ENCODE measurements around the gene DLK1.

Gene DLK1

GRCh38 chr14:100713705-100714104, 13.0 kb upstream of the DLK1 start:
- Histone ChIP-seq H3K27ac (ENCODE audit: insufficient read depth, low read depth, low read length, poor library complexity, severe bottlenecking) (no peak overlapping the region), H3K4me3 (ENCODE audit: insufficient read depth, low read depth, low read length) (no peak overlapping the region), H3K9me3 (ENCODE audit: control insufficient read depth, low read length) (no peaks in the 10 kb centered on the region), H3K4me1 (ENCODE audit: control insufficient read depth, insufficient read depth, low read length) (peaks cover 18% of the 10 kb centered on the region), H3K36me3 (ENCODE audit: control insufficient read depth, insufficient read depth, low read length) (no peaks in the 10 kb centered on the region), H3K27me3 (ENCODE audit: control insufficient read depth, insufficient read depth, low read length, poor library complexity, severe bottlenecking) (peaks cover 25% of the 10 kb centered on the region)
- 89 to 90% methylated on average over 10 of the region's 10 CpGs for WGBS, 2 experiments

- no peaks in the 10 kb centered on the region for H3K36me3 ChIP-seq (ENCODE audit: control insufficient read depth, insufficient read depth, low read length)
- no peak overlapping the region for H3K4me3 ChIP-seq (ENCODE audit: insufficient read depth, low read depth, low read length)
- H3K27ac ChIP-seq (ENCODE audit: insufficient read depth, low read depth, low read length, poor library complexity, severe bottlenecking) = no peak overlapping the region
- H3K9me3 ChIP-seq (ENCODE audit: control insufficient read depth, low read length) = no peaks in the 10 kb centered on the region
- H3K27me3 ChIP-seq (ENCODE audit: control insufficient read depth, insufficient read depth, low read length, poor library complexity, severe bottlenecking) = peaks cover 18% of the 10 kb centered on the region
- 92% methylated on average over 23 of the region's 23 CpGs for WGBS, 2 experiments
- peaks cover 18% of the 10 kb centered on the region for H3K4me1 ChIP-seq (ENCODE audit: control insufficient read depth, insufficient read depth, low read length)
These were observed 12.3 kb upstream of the DLK1 start for GRCh38 chr14:100714258-100714892.

GRCh38 chr14:100715332-100715731, 11.4 kb upstream of the DLK1 start:
- Histone ChIP-seq H3K4me1 (ENCODE audit: control insufficient read depth, insufficient read depth, low read length) (peaks cover 26% of the 10 kb centered on the region), H3K27ac (ENCODE audit: insufficient read depth, low read depth, low read length, poor library complexity, severe bottlenecking) (no peak overlapping the region), H3K27me3 (ENCODE audit: control insufficient read depth, insufficient read depth, low read length, poor library complexity, severe bottlenecking) (peaks cover 12% of the 10 kb centered on the region), H3K4me3 (ENCODE audit: insufficient read depth, low read depth, low read length) (no peak overlapping the region), H3K36me3 (ENCODE audit: control insufficient read depth, insufficient read depth, low read length) (no peaks in the 10 kb centered on the region), H3K9me3 (ENCODE audit: control insufficient read depth, low read length) (no peaks in the 10 kb centered on the region)
- 83 to 85% methylated on average over 9 of the region's 9 CpGs for WGBS, 2 experiments

- H3K4me1 ChIP-seq (ENCODE audit: control insufficient read depth, insufficient read depth, low read length) = peaks cover 30% of the 10 kb centered on the region
- H3K4me3 ChIP-seq (ENCODE audit: insufficient read depth, low read depth, low read length) = no peak overlapping the region
- no peaks in the 10 kb centered on the region for H3K9me3 ChIP-seq (ENCODE audit: control insufficient read depth, low read length)
- no peaks in the 10 kb centered on the region for H3K36me3 ChIP-seq (ENCODE audit: control insufficient read depth, insufficient read depth, low read length)
- peaks cover 7% of the 10 kb centered on the region for H3K27me3 ChIP-seq (ENCODE audit: control insufficient read depth, insufficient read depth, low read length, poor library complexity, severe bottlenecking)
- WGBS, 2 experiments = 62 to 78% methylated on average over 2 of the region's 2 CpGs
- H3K27ac ChIP-seq (ENCODE audit: insufficient read depth, low read depth, low read length, poor library complexity, severe bottlenecking) = no peak overlapping the region
These were observed 10.9 kb upstream of the DLK1 start for GRCh38 chr14:100715803-100716202.

GRCh38 chr14:100717386-100717785, 9.3 kb upstream of the DLK1 start:
- Histone ChIP-seq H3K36me3 (ENCODE audit: control insufficient read depth, insufficient read depth, low read length) (no peaks in the 10 kb centered on the region), H3K4me1 (ENCODE audit: control insufficient read depth, insufficient read depth, low read length) (peaks cover 41% of the 10 kb centered on the region), H3K4me3 (ENCODE audit: insufficient read depth, low read depth, low read length) (no peak overlapping the region), H3K27ac (ENCODE audit: insufficient read depth, low read depth, low read length, poor library complexity, severe bottlenecking) (no peak overlapping the region), H3K27me3 (ENCODE audit: control insufficient read depth, insufficient read depth, low read length, poor library complexity, severe bottlenecking) (no peaks in the 10 kb centered on the region), H3K9me3 (ENCODE audit: control insufficient read depth, low read length) (no peaks in the 10 kb centered on the region)
- WGBS, 2 experiments = 92 to 95% methylated on average over 12 of the region's 12 CpGs

GRCh38 chr14:100719976-100720520, 6.6 kb upstream of the DLK1 start:
- Histone ChIP-seq H3K27me3 (ENCODE audit: control insufficient read depth, insufficient read depth, low read length, poor library complexity, severe bottlenecking) (no peaks in the 10 kb centered on the region), H3K4me1 (ENCODE audit: control insufficient read depth, insufficient read depth, low read length) (peaks cover 56% of the 10 kb centered on the region), H3K9me3 (ENCODE audit: control insufficient read depth, low read length) (no peaks in the 10 kb centered on the region), H3K4me3 (ENCODE audit: insufficient read depth, low read depth, low read length) (no peak overlapping the region), H3K36me3 (ENCODE audit: control insufficient read depth, insufficient read depth, low read length) (no peaks in the 10 kb centered on the region), H3K27ac (ENCODE audit: insufficient read depth, low read depth, low read length, poor library complexity, severe bottlenecking) (no peak overlapping the region)
- WGBS, 2 experiments = 86 to 88% methylated on average over 11 of the region's 13 CpGs

GRCh38 chr14:100721568-100721967, 5.1 kb upstream of the DLK1 start:
- peaks cover 56% of the 10 kb centered on the region for H3K4me1 ChIP-seq (ENCODE audit: control insufficient read depth, insufficient read depth, low read length)
- no peaks in the 10 kb centered on the region for H3K9me3 ChIP-seq (ENCODE audit: control insufficient read depth, low read length)
- 90% methylated on average over 5 of the region's 5 CpGs for WGBS, 2 experiments
- H3K27me3 ChIP-seq (ENCODE audit: control insufficient read depth, insufficient read depth, low read length, poor library complexity, severe bottlenecking) = peaks cover 15% of the 10 kb centered on the region
- H3K4me3 ChIP-seq (ENCODE audit: insufficient read depth, low read depth, low read length) = no peak overlapping the region
- H3K36me3 ChIP-seq (ENCODE audit: control insufficient read depth, insufficient read depth, low read length) = no peaks in the 10 kb centered on the region
- no peak overlapping the region for H3K27ac ChIP-seq (ENCODE audit: insufficient read depth, low read depth, low read length, poor library complexity, severe bottlenecking)

GRCh38 chr14:100722367-100722766, 4.3 kb upstream of the DLK1 start:
- Histone ChIP-seq H3K4me3 (ENCODE audit: insufficient read depth, low read depth, low read length) (no peak overlapping the region), H3K9me3 (ENCODE audit: control insufficient read depth, low read length) (no peaks in the 10 kb centered on the region), H3K4me1 (ENCODE audit: control insufficient read depth, insufficient read depth, low read length) (peaks cover 56% of the 10 kb centered on the region), H3K36me3 (ENCODE audit: control insufficient read depth, insufficient read depth, low read length) (no peaks in the 10 kb centered on the region), H3K27me3 (ENCODE audit: control insufficient read depth, insufficient read depth, low read length, poor library complexity, severe bottlenecking) (peaks cover 23% of the 10 kb centered on the region), H3K27ac (ENCODE audit: insufficient read depth, low read depth, low read length, poor library complexity, severe bottlenecking) (no peak overlapping the region)
- WGBS, 2 experiments = 87 to 92% methylated on average over 5 of the region's 5 CpGs

- Histone ChIP-seq H3K36me3 (ENCODE audit: control insufficient read depth, insufficient read depth, low read length) (no peaks in the 10 kb centered on the region), H3K27ac (ENCODE audit: insufficient read depth, low read depth, low read length, poor library complexity, severe bottlenecking) (no peak overlapping the region), H3K4me1 (ENCODE audit: control insufficient read depth, insufficient read depth, low read length) (peaks cover 58% of the 10 kb centered on the region), H3K27me3 (ENCODE audit: control insufficient read depth, insufficient read depth, low read length, poor library complexity, severe bottlenecking) (peaks cover 31% of the 10 kb centered on the region), H3K4me3 (ENCODE audit: insufficient read depth, low read depth, low read length) (no peak overlapping the region), H3K9me3 (ENCODE audit: control insufficient read depth, low read length) (no peaks in the 10 kb centered on the region)
- 52 to 53% methylated on average over 21 of the region's 21 CpGs for WGBS, 2 experiments
These were observed 3.4 kb upstream of the DLK1 start for GRCh38 chr14:100723135-100723829.

GRCh38 chr14:100723830-100724437, 2.8 kb upstream of the DLK1 start:
- Histone ChIP-seq H3K27ac (ENCODE audit: insufficient read depth, low read depth, low read length, poor library complexity, severe bottlenecking) (no peak overlapping the region), H3K27me3 (ENCODE audit: control insufficient read depth, insufficient read depth, low read length, poor library complexity, severe bottlenecking) (peaks cover 31% of the 10 kb centered on the region), H3K4me1 (ENCODE audit: control insufficient read depth, insufficient read depth, low read length) (peaks cover 55% of the 10 kb centered on the region), H3K36me3 (ENCODE audit: control insufficient read depth, insufficient read depth, low read length) (no peaks in the 10 kb centered on the region), H3K9me3 (ENCODE audit: control insufficient read depth, low read length) (no peaks in the 10 kb centered on the region), H3K4me3 (ENCODE audit: insufficient read depth, low read depth, low read length) (no peak overlapping the region)
- WGBS, 2 experiments = 77 to 84% methylated on average over 14 of the region's 14 CpGs
